DND-41 (cell line): ENCODE data around the gene NUAK1.

Experiments
- ATAC-seq: fragments of 200-7000 bp; cut with Tn5 transposase; 3 replicates; pipeline ENCODE4 v1.9.1; 2021; ENCODE audit warnings: low read depth; ENCODE audit not compliant: insufficient read depth
- DNase-seq: peaks from one replicate; pipeline ENCODE4 v3.0.0-alpha.2; 2020
- H2AFZ ChIP-seq: 2 replicates; pipeline ENCODE4 v1.6.0; 2012; ENCODE audit warnings: low read depth, low read length
- H3K27ac ChIP-seq: 2 replicates; pipeline ENCODE4 v1.5.1; 2012; ENCODE audit warnings: low read length, inconsistent platforms
- H3K27me3 ChIP-seq: fragments of 200-600 bp; sonication (generic); 2 replicates; pipeline ENCODE4 v1.6.0; 2012; ENCODE audit warnings: low read length, mild to moderate bottlenecking, inconsistent platforms; ENCODE audit not compliant: insufficient read depth, poor library complexity
- H3K36me3 ChIP-seq: 2 replicates; pipeline ENCODE4 v1.5.1; 2012; ENCODE audit warnings: low read length, inconsistent platforms; ENCODE audit not compliant: insufficient read depth
- H3K4me1 ChIP-seq: 2 replicates; pipeline ENCODE4 v1.5.1; 2012; ENCODE audit warnings: mild to moderate bottlenecking, low read length; ENCODE audit not compliant: insufficient read depth
- H3K4me2 ChIP-seq: 2 replicates; pipeline ENCODE4 v1.6.0; 2012; ENCODE audit warnings: mild to moderate bottlenecking, moderate library complexity, low read length, inconsistent platforms; ENCODE audit not compliant: insufficient read depth
- H3K4me3 ChIP-seq, 2 experiments: fragments of 200-600 bp in 1 of 2; shearing (Covaris generic) in 1 of 2; 2 replicates each; pipeline ENCODE4 v1.5.1; 2012 to 2016; ENCODE audit warnings: inconsistent platforms in 2 of 2, low read length in 2 of 2, mild to moderate bottlenecking in 2 of 2, low read depth in 1 of 2, moderate library complexity in 1 of 2
- H3K79me2 ChIP-seq: 2 replicates; pipeline ENCODE4 v1.6.0; 2012; ENCODE audit warnings: low read length, inconsistent platforms; ENCODE audit not compliant: insufficient read depth
- H3K9ac ChIP-seq: 2 replicates; pipeline ENCODE4 v1.6.0; 2012; ENCODE audit warnings: low read depth, mild to moderate bottlenecking, inconsistent platforms, low read length, moderate library complexity
- H3K9me3 ChIP-seq: 2 replicates; pipeline ENCODE4 v1.5.1; 2012; ENCODE audit warnings: low read length, moderate library complexity, mild to moderate bottlenecking, inconsistent platforms; ENCODE audit not compliant: insufficient read depth, severe bottlenecking
- H4K20me1 ChIP-seq: 2 replicates; pipeline ENCODE4 v1.6.0; 2012; ENCODE audit warnings: low read length; ENCODE audit not compliant: insufficient read depth
- CTCF ChIP-seq: IDR thresholded peaks from 2 replicates; pipeline ENCODE4 v1.5.1; 2012; ENCODE audit warnings: borderline replicate concordance, low read length, moderate library complexity, mild to moderate bottlenecking; ENCODE audit not compliant: poor library complexity, severe bottlenecking; ENCODE audit errors: extremely low read depth
- EZH2 ChIP-seq: IDR thresholded peaks from 3 replicates; pipeline ENCODE4 v1.6.1; 2012; ENCODE audit warnings: borderline replicate concordance, low read depth, mild to moderate bottlenecking, moderate library complexity, low read length, inconsistent platforms; ENCODE audit not compliant: severe bottlenecking

Gene NUAK1

GRCh38 chr12:106122004-106122403 is 16.8 kb downstream of the NUAK1 start:
- Histone ChIP-seq H4K20me1 (no peaks in the 10 kb centered on the region), H3K27me3 (peaks cover 29% of the 10 kb centered on the region), H3K4me1 (no peaks in the 10 kb centered on the region), H3K9ac (no peak overlapping the region), H3K4me3 (no peak overlapping the region), H3K27ac (no peak overlapping the region), H2AFZ (no peak overlapping the region), H3K4me2 (no peak overlapping the region), H3K36me3 (no peaks in the 10 kb centered on the region), H3K79me2 (no peaks in the 10 kb centered on the region), H3K9me3 (no peaks in the 10 kb centered on the region)
- ATAC-seq (no peak), DNase-seq (no peak)
- TF ChIP-seq CTCF (no peak), EZH2 (no peak)

DNA sequence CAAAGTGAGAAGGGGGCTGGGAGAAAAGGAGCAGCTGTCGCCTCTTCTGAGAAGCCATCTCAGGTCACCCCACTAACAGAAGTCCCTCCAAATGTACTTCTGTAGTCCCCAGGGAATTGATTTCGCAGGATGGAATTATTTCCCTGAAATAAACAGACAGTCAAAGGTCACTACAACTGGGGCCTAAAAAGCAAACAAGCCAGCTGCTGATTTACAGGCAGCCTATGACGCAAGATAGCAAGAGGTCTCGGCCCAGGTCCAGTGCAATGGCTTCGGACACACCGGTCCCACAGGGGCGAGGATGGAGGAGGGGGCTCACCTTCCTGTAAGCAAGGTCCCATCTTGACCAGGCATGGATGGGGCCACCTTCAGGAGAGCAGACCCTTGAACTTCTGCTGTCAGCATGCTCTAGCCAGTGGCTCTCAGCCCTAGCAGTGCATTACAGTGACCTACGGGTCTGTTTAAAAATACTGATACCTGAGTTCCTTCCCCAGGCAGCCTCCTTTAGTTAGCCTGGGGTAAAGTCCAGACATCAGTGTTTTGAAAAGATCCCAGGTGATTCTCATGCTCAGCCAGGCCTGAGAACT is 18.1 kb downstream of the NUAK1 start:
- DNase-seq (no peak), ATAC-seq (no peak)
- Histone ChIP-seq H3K9me3 (no peaks in the 10 kb centered on the region), H3K36me3 (no peaks in the 10 kb centered on the region), H3K4me1 (no peaks in the 10 kb centered on the region), H3K79me2 (no peaks in the 10 kb centered on the region), H3K27me3 (peaks cover 28% of the 10 kb centered on the region), H3K4me2 (no peak overlapping the region), H2AFZ (no peak overlapping the region), H3K27ac (no peak overlapping the region), H3K9ac (no peak overlapping the region), H3K4me3 (no peak overlapping the region), H4K20me1 (no peaks in the 10 kb centered on the region; the same call in 1 of the 2 replicates)
- TF ChIP-seq EZH2: no peak
- no peak for TF ChIP-seq CTCF

- no peak for ATAC-seq
- H3K9ac ChIP-seq: no peak overlapping the region
Observed at GRCh38 chr12:106119301-106119700, 19.5 kb downstream of the NUAK1 start.

More at GRCh38 chr12:106119301-106119700, 19.5 kb downstream of the NUAK1 start:
- DNase-seq: no peak
- Histone ChIP-seq H3K27me3 (peaks cover 21% of the 10 kb centered on the region), H2AFZ (no peak overlapping the region), H3K27ac (no peak overlapping the region), H3K4me1 (no peaks in the 10 kb centered on the region), H4K20me1 (no peaks in the 10 kb centered on the region; the same call in 1 of the 2 replicates), H3K79me2 (no peaks in the 10 kb centered on the region), H3K4me3 (no peak overlapping the region), H3K4me2 (no peak overlapping the region), H3K9me3 (no peaks in the 10 kb centered on the region), H3K36me3 (no peaks in the 10 kb centered on the region)
- TF ChIP-seq EZH2: no peak
- TF ChIP-seq CTCF: no peak
